Epidermal melanocyte (primary cell): ENCODE results near the gene SFSWAP.

ENCODE experiments used
- DNase-seq: peaks from one replicate; pipeline ENCODE4 v3.0.0; 2011; ENCODE audit warnings: low spot score; ENCODE audit not compliant: insufficient read length

SFSWAP gene

GRCh38 chr12:131832321-131833231, 121.7 kb downstream of the SFSWAP start:
- DNase-seq, result no peak

- DNase-seq, result no peak
Observed at GRCh38 chr12:131833288-131833895, 122.5 kb downstream of the SFSWAP start.

GRCh38 chr12:131833896-131834641, 123.2 kb downstream of the SFSWAP start:
- no peak for DNase-seq

- DNase-seq, result no peak
Observed at GRCh38 chr12:131834798-131835615, 124.1 kb downstream of the SFSWAP start.

- no peak for DNase-seq
Observed at GRCh38 chr12:131835616-131836171, 124.8 kb downstream of the SFSWAP start.

GRCh38 chr12:131836193-131836592, 125.3 kb downstream of the SFSWAP start:
- DNase-seq, result no peak

- DNase-seq, result no peak
Observed at GRCh38 chr12:131836714-131837397, 126.0 kb downstream of the SFSWAP start.

- no peak for DNase-seq
Observed at GRCh38 chr12:131840643-131841416, 129.9 kb downstream of the SFSWAP start.

GRCh38 chr12:131841547-131841946, 130.7 kb downstream of the SFSWAP start:
- DNase-seq, result no peak

GRCh38 chr12:131842169-131842568, 131.3 kb downstream of the SFSWAP start:
- DNase-seq, result no peak

- DNase-seq, result no peak
Observed at GRCh38 chr12:131843527-131843926, 132.6 kb downstream of the SFSWAP start.

- DNase-seq, result no peak
Observed at GRCh38 chr12:131844140-131844539, 133.2 kb downstream of the SFSWAP start.

GRCh38 chr12:131844656-131845055, 133.8 kb downstream of the SFSWAP start:
- no peak for DNase-seq

- no peak for DNase-seq
Observed at GRCh38 chr12:131845121-131845520, 134.2 kb downstream of the SFSWAP start.

GRCh38 chr12:131847456-131847855, 136.6 kb downstream of the SFSWAP start:
- no peak for DNase-seq

- DNase-seq, result no peak
Observed at GRCh38 chr12:131848753-131849152, 137.9 kb downstream of the SFSWAP start.
